A673 (cell line): ENCODE measurements around the gene GSE1. TPM values are rescaled to one million over a fixed set of nuclear protein-coding genes. Genes with fewer than 3 reads are reported as not detected.

Experiments used
- BruUV-seq: library from RNA; stranded (reverse); fragments of 400-500 nt; replicated peaks from 2 replicates; lab custom pipeline; 2021; lab: Mats Ljungman, UMichigan
- CTCF ChIA-PET: fragments of 300-600 bp; sonication (Branson Sonifier 250); formaldehyde crosslinking; loops from one replicate; lab custom pipeline; 2022; ENCODE audit warnings: antibody characterized with exemption; lab: Charles Lee
- POLR2A ChIA-PET: fragments of 300-600 bp; sonication (Branson Sonifier 250); formaldehyde crosslinking; loops from one replicate; lab custom pipeline; 2022; ENCODE audit warnings: antibody characterized with exemption; ENCODE audit not compliant: low non-redundant PET; lab: Charles Lee
- DNase-seq: peaks from one replicate; pipeline ENCODE4 v3.0.0-alpha.2; 2015; ENCODE audit warnings: low spot score
- H3K27ac ChIP-seq: fragments of 200-600 bp; sonication (generic); 2 replicates; pipeline ENCODE4 v1.5.1; 2016; ENCODE audit warnings: mixed run types, low read depth, mild to moderate bottlenecking, mixed read lengths, antibody characterized with exemption, low read length; ENCODE audit not compliant: poor library complexity, severe bottlenecking
- H3K27me3 ChIP-seq: fragments of 200-600 bp; sonication (generic); replicated peaks from 2 replicates; pipeline ENCODE4 v1.6.1; 2017; ENCODE audit warnings: mixed run types, low read depth, mild to moderate bottlenecking, mixed read lengths, antibody characterized with exemption, low read length; ENCODE audit not compliant: insufficient read depth, poor library complexity
- H3K36me3 ChIP-seq: fragments of 200-600 bp; sonication (generic); 2 replicates; pipeline ENCODE4 v1.6.1; 2016; ENCODE audit warnings: mixed run types, mild to moderate bottlenecking, mixed read lengths, antibody characterized with exemption, low read length; ENCODE audit not compliant: insufficient read depth, poor library complexity, severe bottlenecking
- H3K4me1 ChIP-seq: fragments of 200-600 bp; sonication (generic); 2 replicates; pipeline ENCODE4 v1.6.1; 2017; ENCODE audit warnings: mixed run types, mild to moderate bottlenecking, mixed read lengths, antibody characterized with exemption, low read length; ENCODE audit not compliant: insufficient read depth, poor library complexity, severe bottlenecking
- H3K4me3 ChIP-seq: fragments of 200-600 bp; sonication (generic); 2 replicates; pipeline ENCODE4 v1.5.1; 2016; ENCODE audit warnings: low read depth, mixed run types, mild to moderate bottlenecking, mixed read lengths, low read length; ENCODE audit not compliant: poor library complexity, severe bottlenecking
- H3K9me3 ChIP-seq: fragments of 200-600 bp; sonication (generic); 2 replicates; pipeline ENCODE4 v1.6.1; 2016; ENCODE audit warnings: mixed run types, low read depth, mild to moderate bottlenecking, mixed read lengths, antibody characterized with exemption, low read length; ENCODE audit not compliant: poor library complexity, severe bottlenecking
- EZH2 ChIP-seq: fragments of 200-600 bp; sonication (generic); IDR thresholded peaks from 2 replicates; pipeline ENCODE4 v1.6.1; 2017; ENCODE audit warnings: borderline replicate concordance, low read depth, mild to moderate bottlenecking, mixed read lengths, antibody characterized with exemption, low read length; ENCODE audit not compliant: poor library complexity, severe bottlenecking
- intact Hi-C: fragments of 100-400 bp; cut with micrococcal nuclease; formaldehyde crosslinking; loops from one replicate; pipeline ENCODE4 v1.10.0; 2022; ENCODE audit not compliant: unreplicated experiment
- total RNA-seq: library from RNA; stranded (reverse); gene quantifications from 2 replicates; pipeline ENCODE4 v1.2.3, GENCODE V29; 2021
- TF ChIP-seq, protein P1 (sequence below): fragments of 300-800, 200-600 bp; sonication (generic); conservative IDR thresholded peaks from 2 replicates; pipeline ENCODE4 v1.5.1; 2017; ENCODE audit warnings: low read depth, mild to moderate bottlenecking, antibody characterized with exemption, low read length, moderate library complexity, mixed read lengths

The GSE1 gene
- total RNA-seq, 1 experiment from 2014 or later, result 64.2 TPM

DNA sequence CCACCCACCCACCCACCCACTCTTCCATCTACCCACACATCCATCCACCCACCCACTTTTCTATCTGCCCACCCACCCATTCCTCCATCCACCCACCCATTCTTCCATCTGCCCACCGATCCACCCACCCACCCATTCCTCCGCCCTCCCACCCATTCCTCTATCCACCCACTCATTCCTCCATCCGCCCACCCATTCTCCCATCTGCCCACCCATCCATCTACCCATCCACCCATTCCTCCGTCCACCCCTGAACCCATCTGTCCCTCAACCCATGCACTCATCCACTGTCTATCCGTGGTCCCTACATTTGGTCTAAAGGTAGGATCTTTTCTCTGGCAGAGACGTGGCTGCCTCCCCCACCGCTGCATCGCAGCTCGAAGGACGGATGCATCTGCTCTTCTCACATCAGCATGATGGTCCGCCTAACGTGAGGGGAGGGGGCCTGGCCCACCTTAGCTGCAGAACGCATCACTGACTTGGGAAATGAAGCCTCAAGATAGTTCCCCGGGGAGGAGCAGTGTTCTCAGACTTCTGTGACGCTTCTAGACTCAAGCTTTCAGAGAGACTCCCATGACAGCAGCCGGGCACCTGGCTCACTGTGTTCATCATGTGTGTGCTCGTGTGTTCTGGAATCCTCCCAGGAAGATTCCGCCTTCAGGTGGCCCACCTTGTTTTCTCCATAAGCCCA is 17.2 kb upstream of the GSE1 start:
- Histone ChIP-seq H3K27me3 (no peaks in the 10 kb centered on the region), H3K36me3 (no peaks in the 10 kb centered on the region), H3K4me1 (peaks cover 24% of the 10 kb centered on the region), H3K9me3 (no peaks in the 10 kb centered on the region), H3K4me3 (no peak overlapping the region), H3K27ac (no peak overlapping the region)
- TF ChIP-seq EZH2, result no peak
- TF ChIP-seq, protein P1, sequence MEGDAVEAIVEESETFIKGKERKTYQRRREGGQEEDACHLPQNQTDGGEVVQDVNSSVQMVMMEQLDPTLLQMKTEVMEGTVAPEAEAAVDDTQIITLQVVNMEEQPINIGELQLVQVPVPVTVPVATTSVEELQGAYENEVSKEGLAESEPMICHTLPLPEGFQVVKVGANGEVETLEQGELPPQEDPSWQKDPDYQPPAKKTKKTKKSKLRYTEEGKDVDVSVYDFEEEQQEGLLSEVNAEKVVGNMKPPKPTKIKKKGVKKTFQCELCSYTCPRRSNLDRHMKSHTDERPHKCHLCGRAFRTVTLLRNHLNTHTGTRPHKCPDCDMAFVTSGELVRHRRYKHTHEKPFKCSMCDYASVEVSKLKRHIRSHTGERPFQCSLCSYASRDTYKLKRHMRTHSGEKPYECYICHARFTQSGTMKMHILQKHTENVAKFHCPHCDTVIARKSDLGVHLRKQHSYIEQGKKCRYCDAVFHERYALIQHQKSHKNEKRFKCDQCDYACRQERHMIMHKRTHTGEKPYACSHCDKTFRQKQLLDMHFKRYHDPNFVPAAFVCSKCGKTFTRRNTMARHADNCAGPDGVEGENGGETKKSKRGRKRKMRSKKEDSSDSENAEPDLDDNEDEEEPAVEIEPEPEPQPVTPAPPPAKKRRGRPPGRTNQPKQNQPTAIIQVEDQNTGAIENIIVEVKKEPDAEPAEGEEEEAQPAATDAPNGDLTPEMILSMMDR, result no peak
- ChIA-PET CTCF (no interaction called here), POLR2A (no interaction called here)
- DNase-seq, result no peak
- no TSS peak for BruUV-seq
- intact Hi-C loops, result no loop called here

GRCh38 chr16:85598141-85598540 is 15.0 kb upstream of the GSE1 start:
- BruUV-seq, result no TSS peak
- no peak for DNase-seq
- intact Hi-C loops, result no loop called here

DNA sequence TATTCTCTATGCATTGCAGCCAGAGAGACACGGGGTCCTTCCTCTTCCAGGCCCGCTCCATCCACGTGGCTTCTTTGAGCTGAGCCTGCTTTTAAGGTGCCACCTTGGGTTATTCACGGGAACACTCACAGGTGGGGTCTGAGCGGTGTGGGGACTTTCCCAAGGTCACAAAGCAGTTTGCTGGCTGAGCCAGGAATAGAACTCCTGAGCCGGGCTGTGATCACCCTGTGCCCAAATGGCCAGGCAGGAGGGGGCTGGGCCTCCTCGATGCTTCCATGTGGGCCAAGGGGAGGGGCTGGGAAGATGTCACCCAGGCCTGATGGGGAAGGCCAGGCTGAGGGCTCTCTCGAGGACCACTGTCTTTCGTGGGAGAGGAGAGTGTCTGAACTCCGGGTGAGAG is 13.0 kb upstream of the GSE1 start:
- TF ChIP-seq, protein P1, result no peak
- no peak for TF ChIP-seq EZH2
- H3K4me1 ChIP-seq, result peaks cover 19% of the 10 kb centered on the region
- DNase-seq, result no peak
- no peaks in the 10 kb centered on the region for H3K27me3 ChIP-seq
- intact Hi-C loops, result no loop called here
- BruUV-seq, result no TSS peak
- H3K4me3 ChIP-seq, result no peak overlapping the region
- no peaks in the 10 kb centered on the region for H3K9me3 ChIP-seq
- no peak overlapping the region for H3K27ac ChIP-seq
- POLR2A ChIA-PET, result no interaction called here
- CTCF ChIA-PET, result no interaction called here
- H3K36me3 ChIP-seq, result no peaks in the 10 kb centered on the region

More at GRCh38 chr16:85598141-85598540, 15.0 kb upstream of the GSE1 start:
- Histone ChIP-seq H3K36me3 (no peaks in the 10 kb centered on the region), H3K9me3 (no peaks in the 10 kb centered on the region), H3K27me3 (no peaks in the 10 kb centered on the region), H3K27ac (no peak overlapping the region), H3K4me3 (no peak overlapping the region), H3K4me1 (peaks cover 23% of the 10 kb centered on the region)
- TF ChIP-seq, protein P1, result no peak
- no peak for TF ChIP-seq EZH2
- POLR2A ChIA-PET, result no interaction called here
- CTCF ChIA-PET, result no interaction called here
